HFFc6 (cell line): ENCODE results near the gene SKAP1. TPM values are rescaled to one million over a fixed set of nuclear protein-coding genes. Genes with fewer than 3 reads are reported as not detected.
"Not testable (repeated sequence)": the region's sequence is repeated elsewhere in the genome, so short reads cannot be mapped to it uniquely, and the experiment has no call there.

ENCODE experiments used
- DNase-seq: peaks from one replicate; pipeline ENCODE4 v3.0.0-alpha.2; 2018
- H3K27ac Mint-ChIP-seq: 2 replicates; pipeline ENCODE4 v1.8.0; 2020; ENCODE audit warnings: mild to moderate bottlenecking, mixed read lengths
- H3K27me3 Mint-ChIP-seq: 2 replicates; pipeline ENCODE4 v1.8.0; 2021; ENCODE audit warnings: mild to moderate bottlenecking, moderate library complexity, mixed read lengths; ENCODE audit not compliant: insufficient read depth
- H3K36me3 Mint-ChIP-seq: 2 replicates; pipeline ENCODE4 v1.8.0; 2021; ENCODE audit warnings: low read depth, mixed read lengths
- H3K4me1 Mint-ChIP-seq: 2 replicates; pipeline ENCODE4 v1.8.0; 2020; ENCODE audit warnings: low read depth, mixed read lengths
- H3K4me3 Mint-ChIP-seq: 2 replicates; pipeline ENCODE4 v1.8.0; 2020; ENCODE audit warnings: mild to moderate bottlenecking, moderate library complexity, mixed read lengths
- H3K9me3 Mint-ChIP-seq: 2 replicates; pipeline ENCODE4 v1.8.0; 2020; ENCODE audit warnings: mild to moderate bottlenecking, mixed read lengths
- total RNA-seq, 6 experiments: library from RNA; stranded (reverse); fragmentation: NEBNext Ultra II Directional; extraction: Animal tissue kit (Norgen Biotek cat#: 25700); gene quantifications; 2 replicates in 1 of 6; 3 replicates in 5 of 6; pipeline ENCODE4 v1.2.3, GENCODE V29; 2021
- TF ChIP-seq, protein P1 (sequence below): fragments of 200-600 bp; sonication (generic); IDR thresholded peaks from 2 replicates; pipeline ENCODE4 v1.5.0; 2021; ENCODE audit warnings: antibody characterized with exemption, mild to moderate bottlenecking

The SKAP1 gene
- total RNA-seq, 6 experiments from 2014 or later = not detected

GRCh38 chr17:48420823-48421222 is 9.2 kb downstream of the SKAP1 start:
- Mint-ChIP-seq H3K9me3 (no peaks in the 10 kb centered on the region), H3K27ac (no peak overlapping the region), H3K27me3 (peaks cover 17% of the 10 kb centered on the region), H3K4me1 (no peaks in the 10 kb centered on the region), H3K4me3 (no peak overlapping the region), H3K36me3 (no peaks in the 10 kb centered on the region)
- no peak for DNase-seq
- TF ChIP-seq, protein P1, sequence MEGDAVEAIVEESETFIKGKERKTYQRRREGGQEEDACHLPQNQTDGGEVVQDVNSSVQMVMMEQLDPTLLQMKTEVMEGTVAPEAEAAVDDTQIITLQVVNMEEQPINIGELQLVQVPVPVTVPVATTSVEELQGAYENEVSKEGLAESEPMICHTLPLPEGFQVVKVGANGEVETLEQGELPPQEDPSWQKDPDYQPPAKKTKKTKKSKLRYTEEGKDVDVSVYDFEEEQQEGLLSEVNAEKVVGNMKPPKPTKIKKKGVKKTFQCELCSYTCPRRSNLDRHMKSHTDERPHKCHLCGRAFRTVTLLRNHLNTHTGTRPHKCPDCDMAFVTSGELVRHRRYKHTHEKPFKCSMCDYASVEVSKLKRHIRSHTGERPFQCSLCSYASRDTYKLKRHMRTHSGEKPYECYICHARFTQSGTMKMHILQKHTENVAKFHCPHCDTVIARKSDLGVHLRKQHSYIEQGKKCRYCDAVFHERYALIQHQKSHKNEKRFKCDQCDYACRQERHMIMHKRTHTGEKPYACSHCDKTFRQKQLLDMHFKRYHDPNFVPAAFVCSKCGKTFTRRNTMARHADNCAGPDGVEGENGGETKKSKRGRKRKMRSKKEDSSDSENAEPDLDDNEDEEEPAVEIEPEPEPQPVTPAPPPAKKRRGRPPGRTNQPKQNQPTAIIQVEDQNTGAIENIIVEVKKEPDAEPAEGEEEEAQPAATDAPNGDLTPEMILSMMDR = no peak

DNA sequence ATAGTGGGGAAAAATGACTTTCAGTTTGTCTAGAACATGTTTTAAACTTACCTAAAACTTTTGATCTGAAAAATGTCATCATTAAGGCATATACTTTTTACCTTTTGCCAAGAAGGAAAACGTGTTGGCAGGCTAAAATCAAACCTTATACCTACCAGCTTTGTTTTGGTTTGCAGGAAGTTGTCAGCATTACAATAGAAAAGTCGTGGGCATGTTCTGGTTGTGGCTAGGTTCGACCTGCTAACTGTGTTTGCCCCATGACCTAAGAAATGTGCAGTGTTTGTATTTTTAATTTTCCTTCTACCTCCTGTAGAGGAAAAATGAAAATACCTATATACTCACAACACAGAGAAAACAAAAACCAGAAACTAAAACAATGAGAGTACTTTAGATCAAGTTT is 13.0 kb downstream of the SKAP1 start:
- Mint-ChIP-seq H3K4me3 (no peak overlapping the region), H3K4me1 (no peaks in the 10 kb centered on the region), H3K27ac (no peak overlapping the region), H3K9me3 (no peaks in the 10 kb centered on the region), H3K36me3 (no peaks in the 10 kb centered on the region), H3K27me3 (peaks cover 29% of the 10 kb centered on the region)
- no peak for DNase-seq
- TF ChIP-seq, protein P1 = no peak

GRCh38 chr17:48413613-48414405 is 16.2 kb downstream of the SKAP1 start:
- Mint-ChIP-seq H3K4me1 (no peaks in the 10 kb centered on the region), H3K4me3 (no peak overlapping the region), H3K9me3 (no peaks in the 10 kb centered on the region), H3K36me3 (no peaks in the 10 kb centered on the region), H3K27me3 (peaks cover 26% of the 10 kb centered on the region), H3K27ac (no peak overlapping the region)
- DNase-seq = no peak
- TF ChIP-seq, protein P1 = no peak

DNA sequence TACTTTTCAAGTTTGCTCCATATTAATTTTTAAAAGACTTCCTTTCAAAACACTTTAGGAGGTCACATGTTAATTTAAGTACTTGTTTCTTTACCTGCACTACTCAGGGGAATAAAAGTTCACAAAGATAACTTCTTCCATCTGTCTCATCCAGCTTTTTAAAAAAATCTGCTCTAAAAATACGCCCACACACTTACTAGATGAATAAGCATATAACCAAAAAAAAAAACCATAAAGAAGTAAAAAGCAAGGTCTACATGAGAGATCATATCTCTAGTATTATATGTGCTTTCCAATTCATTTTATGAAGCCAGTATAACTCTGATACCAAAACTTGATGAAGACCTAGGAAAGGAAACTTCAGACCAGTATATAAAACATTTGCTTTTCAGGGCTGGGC is 17.2 kb downstream of the SKAP1 start:
- TF ChIP-seq, protein P1 = no peak
- Mint-ChIP-seq H3K4me1 (no peaks in the 10 kb centered on the region), H3K27ac (no peak overlapping the region), H3K4me3 (no peak overlapping the region), H3K36me3 (no peaks in the 10 kb centered on the region), H3K27me3 (peaks cover 29% of the 10 kb centered on the region), H3K9me3 (no peaks in the 10 kb centered on the region)
- DNase-seq = no peak

GRCh38 chr17:48410821-48411220 is 19.2 kb downstream of the SKAP1 start:
- not testable (repeated sequence) for H3K4me1 Mint-ChIP-seq, H3K4me3 Mint-ChIP-seq, H3K27ac Mint-ChIP-seq, DNase-seq, H3K36me3 Mint-ChIP-seq, H3K9me3 Mint-ChIP-seq
- H3K27me3 Mint-ChIP-seq = peaks cover 39% of the 10 kb centered on the region
- TF ChIP-seq, protein P1 = peak; percentile 27; the same call in 1 of the 2 replicates
